Central memory CD8-positive, alpha-beta T cell (primary cell): Measurements from ENCODE around the gene CD164L2.

Source experiments
- ATAC-seq: fragments of 150-1000 bp; cut with Tn5 transposase; replicated peaks from 2 replicates; pipeline ENCODE4 v1.10.0; 2022; ENCODE audit warnings: mild to moderate bottlenecking, moderate FRiP score, moderate number of reproducible peaks; ENCODE audit not compliant: poor library complexity, severe bottlenecking; ENCODE audit errors: extremely low read depth
- DNase-seq, 2 donors: peaks; one replicate each; pipeline ENCODE4 v3.0.0; 2021; ENCODE audit warnings: low spot score in 2 of 2
- H3K27ac Mint-ChIP-seq: one replicate; pipeline ENCODE4 v1.8.0; 2022; ENCODE audit warnings: low read depth, mild to moderate bottlenecking, moderate library complexity, mixed read lengths
- H3K27me3 Mint-ChIP-seq: one replicate; pipeline ENCODE4 v1.8.0; 2022; ENCODE audit warnings: mixed read lengths
- H3K36me3 Mint-ChIP-seq: one replicate; pipeline ENCODE4 v1.8.0; 2022; ENCODE audit warnings: mild to moderate bottlenecking, moderate library complexity, mixed read lengths; ENCODE audit not compliant: insufficient read depth
- H3K4me1 Mint-ChIP-seq: one replicate; pipeline ENCODE4 v1.8.0; 2022; ENCODE audit warnings: mixed read lengths
- H3K4me3 Mint-ChIP-seq: one replicate; pipeline ENCODE4 v1.8.0; 2022; ENCODE audit warnings: mild to moderate bottlenecking, moderate library complexity, mixed read lengths
- H3K9me3 Mint-ChIP-seq: one replicate; pipeline ENCODE4 v1.8.0; 2022; ENCODE audit warnings: mixed read lengths

The CD164L2 gene

DNA sequence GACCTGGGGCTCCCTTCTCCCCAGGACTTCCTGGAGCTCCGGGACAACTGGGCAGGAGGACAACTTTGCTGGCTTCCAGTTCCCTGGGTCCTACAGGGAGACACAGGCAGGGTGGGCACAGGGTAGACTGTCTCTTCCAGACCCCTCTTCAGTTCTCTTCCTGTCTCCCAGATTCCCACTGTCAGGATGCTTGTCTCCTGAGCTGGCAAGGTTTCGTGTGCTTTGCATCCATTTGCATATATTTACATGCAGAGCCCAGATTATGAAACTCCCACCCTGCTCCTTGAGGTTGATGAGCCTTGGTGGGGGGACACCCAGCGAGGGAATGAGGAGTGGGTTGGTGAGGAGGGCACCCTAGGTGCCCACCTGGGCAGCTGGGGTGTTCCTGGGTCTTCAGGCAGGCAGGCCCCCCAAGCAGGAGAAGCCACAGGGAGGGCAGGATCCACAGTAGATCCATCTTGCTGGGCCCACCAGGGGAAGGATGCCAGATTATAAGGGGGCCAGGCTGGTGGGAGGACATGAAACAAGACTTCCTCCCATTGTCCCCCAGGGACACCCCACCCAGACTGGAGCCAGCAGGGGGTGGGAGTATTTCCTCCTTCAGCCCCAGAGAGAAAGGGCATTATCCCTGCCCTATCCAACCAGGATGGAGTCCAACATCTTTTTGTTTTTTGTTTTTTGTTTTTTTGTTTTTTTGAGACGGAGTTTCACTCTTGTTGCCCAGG is 8.6 kb downstream of the CD164L2 start, which contains the start of gene FCN3:
Gene FCN3, minus strand, starts transcription at position 463 of the 725 bp plus-strand sequence. Its CDS starts 6 bp downstream, at position 457.
- Mint-ChIP-seq H3K27me3 (no peaks in the 10 kb centered on the region), H3K9me3 (no peaks in the 10 kb centered on the region), H3K4me3 (no peak within 1 kb of the TSS), H3K27ac (no peak within 1 kb of the TSS), H3K4me1 (no peaks in the 10 kb centered on the region), H3K36me3 (no peaks in the 10 kb centered on the region)
- no peak for ATAC-seq
- DNase-seq, result no peak

DNA sequence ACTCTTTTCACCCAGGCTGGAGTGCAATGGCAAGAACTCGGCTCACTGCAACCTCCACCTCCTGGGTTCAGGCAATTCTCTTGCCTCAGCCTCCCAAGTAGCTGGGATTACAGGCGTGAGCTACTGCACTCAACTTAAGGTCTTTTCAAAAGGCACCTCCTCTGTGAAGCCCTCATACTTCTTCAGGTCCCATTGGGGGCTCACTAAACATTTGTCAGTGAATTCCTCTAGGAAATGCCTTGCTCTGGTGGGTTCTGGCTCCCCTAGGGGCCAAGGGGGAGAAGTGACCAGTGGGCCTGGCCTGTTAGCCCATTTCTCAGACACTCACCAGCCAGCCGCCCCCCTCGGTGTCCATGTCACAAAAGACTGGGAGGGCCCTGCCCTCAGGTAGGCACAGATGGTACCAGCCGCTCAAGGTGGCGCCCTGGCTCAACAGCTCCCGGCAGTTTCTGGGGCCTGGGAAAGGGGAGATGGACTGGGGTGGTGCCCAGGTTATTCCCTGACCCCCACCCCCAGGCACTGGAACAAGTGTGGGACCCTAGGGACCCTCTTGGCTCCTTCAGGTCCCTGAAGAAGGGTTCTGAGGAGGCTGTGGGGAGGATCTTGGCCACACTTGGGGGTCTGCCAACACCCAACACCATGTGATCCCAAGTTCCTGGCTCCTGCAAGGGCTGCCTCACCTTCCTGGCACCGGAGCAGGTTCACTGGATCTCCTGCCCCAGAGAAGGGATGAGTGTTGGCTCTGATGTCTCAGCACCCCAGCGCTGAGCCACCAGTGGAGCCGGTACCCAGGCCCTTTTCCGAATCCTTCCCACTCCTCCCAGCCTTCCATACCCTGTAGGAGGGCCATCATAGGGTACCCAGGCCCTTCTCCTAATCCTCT is 10.1 kb downstream of the CD164L2 start:
- H3K27me3 Mint-ChIP-seq, result no peaks in the 10 kb centered on the region
- ATAC-seq, result no peak

DNA sequence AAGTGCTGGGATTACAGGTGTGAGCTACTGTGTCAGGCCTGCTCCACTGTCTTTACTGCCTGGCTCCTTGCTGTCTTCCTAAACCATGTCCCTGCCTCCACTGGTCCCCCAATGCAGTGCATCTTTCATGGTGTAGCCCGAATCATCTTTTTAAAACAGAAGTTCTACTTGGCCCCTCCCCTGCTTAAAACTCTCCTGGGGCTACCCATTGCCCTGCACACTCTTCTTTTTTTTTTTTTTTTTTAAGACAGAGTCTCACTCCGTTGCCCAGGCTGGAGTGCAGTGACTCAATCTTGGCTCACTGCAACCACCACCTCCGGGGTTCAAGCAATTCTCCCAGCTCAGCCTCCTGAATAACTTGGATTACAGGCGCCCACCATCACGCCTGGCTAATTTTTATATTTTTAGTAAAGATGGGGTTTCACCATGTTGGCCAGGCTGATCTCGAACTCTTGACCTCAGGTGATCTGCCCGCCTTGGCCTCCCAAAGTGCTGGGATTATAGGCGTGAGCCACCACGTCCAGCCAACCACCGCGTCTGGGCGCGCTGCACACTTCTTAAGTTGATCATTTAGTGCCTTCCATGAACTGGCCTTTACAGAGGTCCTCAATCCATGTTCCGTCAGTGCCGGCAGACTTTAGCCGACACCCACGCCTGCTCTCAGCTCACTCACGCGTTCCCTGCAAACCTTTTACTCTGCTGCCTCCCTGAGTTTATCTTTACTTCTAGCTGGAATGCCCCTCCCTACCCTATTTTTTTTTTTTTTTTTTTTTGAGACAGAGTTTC is 10.9 kb downstream of the CD164L2 start:
- no peak overlapping the region for H3K27ac Mint-ChIP-seq
- ATAC-seq (no peak), DNase-seq (no peak)
- no peak overlapping the region for H3K4me3 Mint-ChIP-seq
- no peaks in the 10 kb centered on the region for H3K27me3 Mint-ChIP-seq
- H3K4me1 Mint-ChIP-seq, result peaks cover 8% of the 10 kb centered on the region
- no peaks in the 10 kb centered on the region for H3K36me3 Mint-ChIP-seq
- H3K9me3 Mint-ChIP-seq, result no peaks in the 10 kb centered on the region

More for the DNA sequence above, 10.1 kb downstream of the CD164L2 start:
- Mint-ChIP-seq H3K4me3 (no peak overlapping the region), H3K36me3 (no peaks in the 10 kb centered on the region), H3K27ac (no peak overlapping the region), H3K4me1 (peaks cover 8% of the 10 kb centered on the region), H3K9me3 (no peaks in the 10 kb centered on the region)
- DNase-seq, result no peak

- ATAC-seq (no peak), DNase-seq (no peak)
- Mint-ChIP-seq H3K27me3 (no peaks in the 10 kb centered on the region), H3K36me3 (no peaks in the 10 kb centered on the region), H3K9me3 (no peaks in the 10 kb centered on the region), H3K4me3 (no peak overlapping the region), H3K4me1 (peaks cover 27% of the 10 kb centered on the region), H3K27ac (no peak overlapping the region)
Measured at GRCh38 chr1:27368869-27369582, 14.1 kb downstream of the CD164L2 start.

GRCh38 chr1:27367160-27367650 is 15.9 kb downstream of the CD164L2 start:
- Mint-ChIP-seq H3K27me3 (no peaks in the 10 kb centered on the region), H3K27ac (no peak overlapping the region), H3K9me3 (no peaks in the 10 kb centered on the region), H3K4me3 (peak overlapping the region; percentile 75), H3K36me3 (no peaks in the 10 kb centered on the region), H3K4me1 (peaks cover 28% of the 10 kb centered on the region)
- ATAC-seq (no peak), DNase-seq (no peak)

DNA sequence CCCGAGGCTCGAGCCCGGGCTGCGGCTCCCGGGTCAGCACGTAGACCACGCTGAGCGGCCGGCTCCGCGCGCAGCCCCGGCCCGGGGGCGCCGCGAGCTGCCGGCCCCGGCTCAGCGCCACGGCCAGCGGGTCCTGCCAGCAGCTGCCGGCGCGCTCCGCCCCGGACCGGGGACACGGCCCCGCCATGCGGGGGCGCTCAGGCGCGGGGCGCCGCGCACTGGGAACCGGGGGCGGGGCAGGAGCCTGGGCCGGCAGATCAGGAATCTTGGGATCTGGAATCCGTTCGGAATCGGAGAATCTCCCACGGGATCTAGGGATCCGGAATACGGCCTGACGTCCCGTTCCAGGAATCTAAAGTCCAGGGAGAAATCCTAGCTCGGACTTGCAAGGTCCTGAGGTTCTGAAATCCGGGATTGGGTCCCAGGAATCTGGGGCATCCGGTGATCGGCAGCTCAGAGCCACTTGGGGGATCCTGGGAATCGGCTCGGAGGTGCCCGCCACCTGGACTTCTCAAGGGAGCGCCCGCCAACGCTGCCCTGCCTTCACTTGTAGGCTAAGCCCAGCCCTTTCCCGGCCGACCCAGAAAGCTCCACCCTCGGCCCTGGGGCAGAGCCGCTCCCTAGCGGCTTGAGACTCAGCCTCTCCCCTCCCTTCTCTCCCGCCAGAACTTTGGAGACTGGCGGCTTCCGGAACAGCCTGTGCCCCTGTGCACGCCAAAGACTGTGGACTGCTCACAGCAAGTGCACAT is 16.5 kb downstream of the CD164L2 start, which contains the start of gene MAP3K6:
Gene MAP3K6, minus strand, starts transcription at position 551 of the 749 bp plus-strand sequence. Its CDS starts 364 bp downstream, at position 187.
- Mint-ChIP-seq H3K36me3 (no peaks in the 10 kb centered on the region), H3K4me1 (peaks cover 28% of the 10 kb centered on the region), H3K27ac (no peak within 1 kb of the TSS), H3K27me3 (no peaks in the 10 kb centered on the region), H3K4me3 (peak within 1 kb of the TSS; percentile 85), H3K9me3 (no peaks in the 10 kb centered on the region)
- ATAC-seq (peak; percentile 34), DNase-seq (no peak)

DNA sequence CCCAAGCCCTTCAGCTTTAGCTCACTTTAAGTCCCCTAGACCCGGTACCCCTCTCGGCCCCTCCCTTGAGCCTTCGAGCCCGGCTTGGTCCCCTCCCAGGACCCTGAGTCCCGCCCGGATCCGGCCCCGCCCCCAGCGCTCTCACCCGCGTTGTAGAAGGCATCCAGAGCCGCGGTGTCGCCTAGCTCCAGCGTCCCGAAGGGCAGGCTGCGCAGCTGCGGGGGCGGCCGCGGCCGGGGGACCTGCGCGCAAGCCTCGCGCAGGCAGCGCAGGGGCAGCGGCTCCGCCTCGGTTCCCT is 17.1 kb downstream of the CD164L2 start:
- Mint-ChIP-seq H3K4me1 (peaks cover 28% of the 10 kb centered on the region), H3K9me3 (no peaks in the 10 kb centered on the region), H3K27me3 (no peaks in the 10 kb centered on the region), H3K27ac (no peak overlapping the region), H3K36me3 (no peaks in the 10 kb centered on the region), H3K4me3 (peak overlapping the region; percentile 85)
- DNase-seq, result peak; percentile 36 to 39
- peak; percentile 53 for ATAC-seq

DNA sequence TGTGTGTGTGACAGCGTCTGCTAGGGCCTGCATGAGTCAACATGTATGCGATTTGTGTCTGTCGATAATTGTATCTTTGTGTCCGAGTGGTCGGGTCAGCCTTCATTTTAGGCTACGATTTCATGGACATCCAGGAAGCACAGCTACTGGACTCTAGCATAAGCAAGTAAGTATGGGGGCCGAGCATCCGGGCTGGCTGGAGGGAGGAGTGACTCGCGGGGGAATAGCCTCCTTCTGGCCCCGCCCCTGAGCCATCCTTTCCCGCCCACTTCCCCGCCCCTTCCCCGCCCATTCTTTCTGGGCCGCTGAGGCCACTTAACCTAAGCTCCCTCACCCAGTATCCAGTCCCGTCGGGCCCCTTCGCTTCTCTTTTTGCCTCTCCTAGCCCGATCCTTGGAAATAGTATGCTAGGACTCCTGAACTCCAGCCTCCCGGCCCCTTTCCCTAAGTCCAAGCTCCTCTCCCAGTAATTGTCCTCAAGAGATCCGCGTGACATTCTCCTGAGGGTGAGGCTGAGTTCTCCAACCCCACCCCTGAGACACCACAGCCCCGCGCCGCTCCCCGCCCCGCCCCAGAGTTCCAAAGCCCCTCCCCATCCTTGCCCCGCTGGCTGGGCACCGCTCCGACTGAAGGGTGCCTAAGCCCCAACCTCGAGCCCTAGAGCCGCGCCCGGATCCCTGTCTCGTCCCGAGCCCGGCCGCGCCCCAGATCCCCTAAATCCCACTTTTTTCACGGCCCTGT is 17.6 kb downstream of the CD164L2 start:
- Mint-ChIP-seq H3K4me3 (peak overlapping the region; percentile 85), H3K9me3 (no peaks in the 10 kb centered on the region), H3K27ac (no peak overlapping the region)

DNA sequence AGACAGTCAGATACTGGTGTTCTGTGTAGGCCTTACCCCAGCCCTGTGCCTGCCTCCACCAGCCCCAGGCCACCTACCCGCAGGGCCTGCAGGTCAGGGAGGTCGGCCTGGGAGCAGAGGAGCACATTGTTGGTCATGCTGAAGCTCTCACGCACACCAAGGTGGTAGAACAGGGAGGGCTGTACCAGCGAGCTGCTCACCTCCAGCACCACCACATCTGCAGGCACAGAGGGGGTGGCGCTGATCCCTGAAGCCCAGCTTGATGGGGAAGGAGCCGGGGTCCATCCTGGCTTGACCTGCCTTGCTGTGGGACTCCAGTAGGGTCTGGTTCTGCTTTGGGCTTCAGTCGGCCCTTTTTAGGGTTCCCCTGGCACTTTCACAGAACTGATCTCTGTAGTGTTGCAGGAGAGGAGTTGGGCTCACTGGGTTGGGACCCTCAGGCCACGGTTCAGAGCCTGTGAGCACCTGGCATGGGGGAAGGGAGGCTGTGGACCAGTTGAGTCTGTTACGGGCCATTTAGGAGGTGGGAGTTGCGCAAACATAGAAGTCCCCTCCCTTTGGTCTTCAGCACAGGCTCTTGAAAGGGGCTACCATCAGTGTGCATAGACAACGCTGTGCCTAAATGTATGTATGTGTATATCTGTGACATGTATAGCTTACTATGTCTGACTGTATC is 18.3 kb downstream of the CD164L2 start:
- H3K4me1 Mint-ChIP-seq, result peaks cover 33% of the 10 kb centered on the region
- no peaks in the 10 kb centered on the region for H3K9me3 Mint-ChIP-seq
- H3K27ac Mint-ChIP-seq, result no peak overlapping the region
- no peak for ATAC-seq
- DNase-seq, result no peak
- H3K27me3 Mint-ChIP-seq, result no peaks in the 10 kb centered on the region
- peaks cover 3% of the 10 kb centered on the region for H3K36me3 Mint-ChIP-seq
- H3K4me3 Mint-ChIP-seq, result peak overlapping the region; percentile 85

More for the DNA sequence above, 17.6 kb downstream of the CD164L2 start:
- ATAC-seq (peak; percentile 76), DNase-seq (peak; percentile 37 to 43)
- no peaks in the 10 kb centered on the region for H3K27me3 Mint-ChIP-seq
- H3K36me3 Mint-ChIP-seq, result peaks cover under 1% of the 10 kb centered on the region
- H3K4me1 Mint-ChIP-seq, result peaks cover 28% of the 10 kb centered on the region

DNA sequence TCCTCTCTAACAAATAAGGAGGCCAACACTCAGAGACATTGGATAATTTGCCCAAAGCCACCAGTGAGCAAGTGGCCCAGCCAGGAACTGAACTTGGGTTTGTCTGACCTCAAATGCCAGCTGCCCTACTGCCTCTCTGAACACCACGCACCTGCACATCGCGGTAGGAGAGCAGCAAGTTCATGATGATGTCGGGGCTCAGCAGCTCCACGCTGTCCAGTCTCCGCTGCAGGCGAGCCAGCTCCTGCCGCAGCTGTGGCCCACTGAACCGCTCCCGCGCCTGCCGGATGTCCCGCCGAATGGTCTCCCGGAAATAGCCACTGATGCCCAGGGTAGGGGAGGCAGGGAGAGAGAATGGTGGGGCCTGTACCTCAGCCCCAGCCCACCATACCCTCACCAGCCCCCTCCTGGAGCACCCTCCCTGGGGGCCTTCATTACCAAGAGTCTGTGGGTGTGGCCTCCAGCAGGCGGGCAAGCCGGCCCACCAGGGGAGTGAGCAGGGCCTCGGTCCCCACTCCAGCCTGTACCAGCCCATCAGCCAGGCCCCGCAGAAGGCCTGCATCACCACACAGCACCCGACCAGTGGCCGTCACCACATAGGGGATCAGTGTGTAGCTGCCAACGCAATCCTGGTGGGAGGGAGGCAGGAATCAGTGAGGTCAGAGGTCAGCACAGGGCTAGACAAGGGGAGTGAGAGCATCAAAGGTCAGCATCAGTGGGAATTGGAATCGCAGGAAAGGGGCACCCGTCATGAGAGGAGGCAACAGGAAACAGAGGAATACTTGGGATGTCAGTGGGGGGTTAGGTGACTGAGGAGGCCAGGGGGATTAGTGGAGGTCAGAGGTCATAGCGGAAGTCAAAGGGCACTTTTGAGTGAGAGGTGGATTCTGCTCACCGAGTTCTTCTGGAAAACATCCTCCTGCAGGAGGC is 19.1 kb downstream of the CD164L2 start:
- no peaks in the 10 kb centered on the region for H3K9me3 Mint-ChIP-seq
- peak overlapping the region; percentile 85 for H3K4me3 Mint-ChIP-seq
- H3K27ac Mint-ChIP-seq, result peak overlapping the region; percentile 73
- no peak for DNase-seq
- no peak for ATAC-seq
- no peaks in the 10 kb centered on the region for H3K27me3 Mint-ChIP-seq
- H3K4me1 Mint-ChIP-seq, result peaks cover 37% of the 10 kb centered on the region
- H3K36me3 Mint-ChIP-seq, result peaks cover 4% of the 10 kb centered on the region
